Endothelial cell of umbilical vein (primary cell): ENCODE data around the gene FAM53B. TPM values are rescaled to one million over a fixed set of nuclear protein-coding genes. Genes with fewer than 3 reads are reported as not detected.

Source experiments
- BruUV-seq: library from RNA; stranded (reverse); fragments of 400-500 nt; replicated peaks from 2 replicates; lab custom pipeline; 2021; lab: Mats Ljungman, UMichigan
- CTCF ChIA-PET: fragments of 300-600, 350-600 bp; sonication (Branson Sonifier 250); formaldehyde crosslinking; loops from one replicate; lab custom pipeline; 2021; ENCODE audit warnings: antibody characterized with exemption, inconsistent platforms; lab: Charles Lee
- POLR2A ChIA-PET: fragments of 300-600, 350-600 bp; sonication (Branson Sonifier 250); formaldehyde crosslinking; loops from one replicate; lab custom pipeline; 2021; ENCODE audit warnings: antibody characterized with exemption, inconsistent platforms; lab: Charles Lee
- DNase-seq: peaks from one replicate; pipeline ENCODE4 v3.0.0-alpha.2; 2011; ENCODE audit warnings: low read depth, low spot score
- FAIRE-seq: peaks from 2 replicates; lab custom pipeline; 2011; peaks lifted over from hg19 to GRCh38; lab: Jason Lieb, UNC
- H2AFZ ChIP-seq: 2 replicates; pipeline ENCODE4 v1.6.0; 2012; ENCODE audit warnings: low read depth, low read length, control low read depth, inconsistent platforms
- H3K27ac ChIP-seq: 2 replicates; pipeline ENCODE4 v1.5.1; 2011; ENCODE audit warnings: low read depth, mild to moderate bottlenecking, control low read depth, low read length, moderate library complexity; ENCODE audit not compliant: insufficient read depth
- H3K27me3 ChIP-seq, 2 experiments: 2 replicates each; pipeline versions ENCODE4 v1.6.0 to v1.6.1; 2011; ENCODE audit warnings: low read length in 2 of 2, mixed read lengths in 1 of 2; ENCODE audit not compliant: control insufficient read depth in 2 of 2, insufficient read depth in 2 of 2
- H3K36me3 ChIP-seq, 2 experiments: 2 replicates in 1 of 2; 3 replicates in 1 of 2; pipeline ENCODE4 v1.5.1; 2011; ENCODE audit warnings: low read length in 2 of 2, mild to moderate bottlenecking in 1 of 2, moderate library complexity in 1 of 2; ENCODE audit not compliant: control insufficient read depth in 2 of 2, insufficient read depth in 2 of 2; ENCODE audit errors: extremely low read depth in 1 of 2
- H3K4me1 ChIP-seq: 3 replicates; pipeline ENCODE4 v1.5.1; 2011; ENCODE audit warnings: mild to moderate bottlenecking, low read length; ENCODE audit not compliant: control insufficient read depth, insufficient read depth; ENCODE audit errors: extremely low read depth
- H3K4me2 ChIP-seq: 2 replicates; pipeline ENCODE4 v1.6.1; 2011; ENCODE audit warnings: low read length, control low read depth, mixed read lengths; ENCODE audit not compliant: insufficient read depth
- H3K4me3 ChIP-seq, 3 experiments: fragments of 200-600 bp in 1 of 3; sonication (generic), shearing (Covaris generic) in 1 of 3; replicated peaks in 1 of 3; 2 replicates each; pipeline ENCODE4 v1.5.1; 2011 to 2016; ENCODE audit warnings: control low read depth in 3 of 3, low read length in 3 of 3, mild to moderate bottlenecking in 2 of 3, inconsistent platforms in 1 of 3, low read depth in 1 of 3, moderate library complexity in 1 of 3; ENCODE audit not compliant: insufficient read depth in 1 of 3
- H3K79me2 ChIP-seq: 2 replicates; pipeline ENCODE4 v1.6.0; 2012; ENCODE audit warnings: low read length, inconsistent platforms; ENCODE audit not compliant: control insufficient read depth, insufficient read depth
- H3K9ac ChIP-seq: replicated peaks from 2 replicates; pipeline ENCODE3; 2011; ENCODE audit warnings: low read length, control low read depth; ENCODE audit not compliant: insufficient read depth; ENCODE audit errors: extremely low read depth
- H3K9me1 ChIP-seq: replicated peaks from 3 replicates; pipeline ENCODE4 v1.6.0; 2011; ENCODE audit warnings: mild to moderate bottlenecking, low read length; ENCODE audit not compliant: control insufficient read depth, insufficient read depth; ENCODE audit errors: extremely low read depth
- H3K9me3 ChIP-seq: replicated peaks from 2 replicates; pipeline ENCODE4 v1.5.1; 2012; ENCODE audit warnings: low read length, inconsistent platforms; ENCODE audit not compliant: control insufficient read depth, insufficient read depth
- H4K20me1 ChIP-seq: replicated peaks from 2 replicates; pipeline ENCODE3; 2011; ENCODE audit warnings: mild to moderate bottlenecking, low read length; ENCODE audit not compliant: control insufficient read depth, insufficient read depth; ENCODE audit errors: extremely low read depth
- CTCF ChIP-seq, 2 donors: IDR thresholded peaks; 1 replicate in 1 of 2; 2 replicates in 1 of 2; pipeline ENCODE4 v1.5.1; 2011; ENCODE audit warnings: low read length in 2 of 2, mild to moderate bottlenecking in 2 of 2, moderate library complexity in 2 of 2, control low read depth in 1 of 2, inconsistent platforms in 1 of 2, low read depth in 1 of 2; ENCODE audit not compliant: insufficient read depth in 1 of 2; ENCODE audit errors: extremely low read depth in 1 of 2
- EZH2 ChIP-seq: IDR thresholded peaks from 2 replicates; pipeline ENCODE4 v1.6.1; 2012; ENCODE audit warnings: borderline replicate concordance, low read depth, mild to moderate bottlenecking, moderate library complexity, low read length, inconsistent platforms; ENCODE audit not compliant: severe bottlenecking
- FOS ChIP-seq: IDR thresholded peaks from 2 replicates; pipeline ENCODE4 v1.6.1; 2011; ENCODE audit warnings: mild to moderate bottlenecking, low read length, moderate library complexity, borderline replicate concordance; ENCODE audit not compliant: insufficient read depth
- GATA2 ChIP-seq: IDR thresholded peaks from 2 replicates; pipeline ENCODE4 v1.7.0; 2011; ENCODE audit warnings: low read depth, mild to moderate bottlenecking, moderate library complexity, mixed read lengths, low read length; ENCODE audit not compliant: insufficient read length, insufficient read depth
- JUN ChIP-seq: IDR thresholded peaks from 2 replicates; pipeline ENCODE4 v1.6.1; 2011; ENCODE audit warnings: borderline replicate concordance, low read depth; ENCODE audit not compliant: insufficient read length, insufficient read depth
- MAX ChIP-seq: IDR thresholded peaks from 2 replicates; pipeline ENCODE4 v1.6.1; 2011; ENCODE audit not compliant: insufficient read depth, insufficient read length
- MYC ChIP-seq: IDR thresholded peaks from one replicate; pipeline ENCODE4 v1.6.1; 2011; ENCODE audit warnings: mild to moderate bottlenecking, low read depth, low read length
- POLR2A ChIP-seq: IDR thresholded peaks from 2 replicates; pipeline ENCODE4 v1.6.1; 2012; ENCODE audit warnings: low read depth, mild to moderate bottlenecking, control low read depth, low read length
- POLR2AphosphoS5 ChIP-seq: IDR thresholded peaks from 2 replicates; pipeline ENCODE4 v1.6.1; 2012; ENCODE audit warnings: low read depth, mild to moderate bottlenecking, control low read depth, low read length, moderate library complexity; ENCODE audit not compliant: insufficient read depth
- dilution Hi-C: fragments of 300-500 bp; cut with MboI; formaldehyde crosslinking; loops from one replicate; pipeline ENCODE4 v1.15.0; 2019; ENCODE audit warnings: low sequenced_read_pairs; ENCODE audit not compliant: extremely low pct_ligation_motif_present
- intact Hi-C: fragments of 100-400 bp; cut with micrococcal nuclease; formaldehyde crosslinking; loops from one replicate; pipeline ENCODE4 v1.10.0; 2022
- polyA plus RNA-seq, 4 experiments: library from polyadenylated mRNA; depleted of rRNA in 3 of 4; stranded (reverse) in 3 of 4; unstranded in 1 of 4; fragments of >200 nt; gene quantifications; 2 replicates each; pipeline versions ENCODE4 v1.2.1 to v1.2.3, GENCODE V29; 2011 to 2012; ENCODE audit warnings: missing spikeins in 1 of 4
- total RNA-seq: library from RNA; stranded (reverse); gene quantifications from 2 replicates; pipeline ENCODE4 v1.2.3, GENCODE V29; 2021

Gene FAM53B
- total and polyA plus RNA-seq, 2 donors (not counting 3 experiments of a cell fraction or from before 2014, with no cell fraction given) = 8.5 to 21.1 TPM

DNA sequence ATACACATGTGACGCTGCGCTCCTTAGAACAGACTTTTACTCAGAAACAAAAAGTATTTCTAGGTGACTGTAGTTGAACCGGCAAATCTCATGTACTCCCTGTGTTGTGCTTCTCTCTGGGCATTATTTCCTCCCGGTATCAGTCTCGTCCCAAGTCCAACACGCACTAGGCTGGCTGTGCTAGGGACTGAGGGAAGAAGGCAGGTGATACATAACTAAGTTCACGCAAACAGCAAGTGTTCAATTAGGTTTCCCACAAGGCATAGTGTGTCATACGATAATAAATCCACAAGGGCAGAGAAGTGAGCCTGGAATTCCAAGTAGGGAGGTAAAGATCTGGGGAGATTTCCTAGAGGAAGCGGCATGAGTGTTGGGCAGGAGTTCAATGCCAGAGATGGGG, 20.4 kb downstream of the FAM53B start:
- intact Hi-C loops = no loop called here
- TF ChIP-seq EZH2 = no peak
- TF ChIP-seq CTCF (IDR thresholded peaks at IDR 0.05; ENCODE audit: extremely low read depth in 1 of 2, insufficient read depth in 1 of 2, low read depth in 1 of 2, low read length in 2 of 2) = no peak
- TF ChIP-seq POLR2A = no peak
- no peak for TF ChIP-seq POLR2AphosphoS5
- no peak for TF ChIP-seq JUN
- no peak for TF ChIP-seq FOS
- TF ChIP-seq MYC = no peak
- no peak for TF ChIP-seq MAX
- TF ChIP-seq GATA2 = no peak
- peaks cover 20% of the 10 kb centered on the region for H3K4me1 ChIP-seq
- H3K79me2 ChIP-seq = no peaks in the 10 kb centered on the region
- BruUV-seq = no TSS peak
- ChIA-PET POLR2A (no interaction called here), CTCF (interaction anchor here (1.4 to 3.9 kb wide), 2 partner anchors 17 to 22 kb away, joined by 7 to 23 read pairs; no protein-coding TSS in a partner anchor)
- H3K9ac ChIP-seq = no peak overlapping the region
- FAIRE-seq (no peak), DNase-seq (no peak)
- no peak overlapping the region for H3K4me3 ChIP-seq
- dilution Hi-C loops = no loop called here
- H3K4me2 ChIP-seq = no peak overlapping the region
- no peaks in the 10 kb centered on the region for H3K27me3 ChIP-seq
- H4K20me1 ChIP-seq = no peaks in the 10 kb centered on the region
- H3K9me3 ChIP-seq = no peaks in the 10 kb centered on the region
- H2AFZ ChIP-seq = no peak overlapping the region
- H3K36me3 ChIP-seq = no peaks in the 10 kb centered on the region
- H3K27ac ChIP-seq = no peak overlapping the region
- no peaks in the 10 kb centered on the region for H3K9me1 ChIP-seq
